HG03354 (cell line): ENCODE data around the gene ESYT2.
"Not testable (repeated sequence)": the region's sequence is repeated elsewhere in the genome, so short reads cannot be mapped to it uniquely, and the experiment has no call there.

Experiments
- ATAC-seq: cut with Tn5 transposase; IDR thresholded peaks from one replicate; pipeline ENCODE4 v1.9.1; 2021; ENCODE audit warnings: mild to moderate bottlenecking; ENCODE audit not compliant: unreplicated experiment, poor library complexity, severe bottlenecking

ESYT2 gene

DNA sequence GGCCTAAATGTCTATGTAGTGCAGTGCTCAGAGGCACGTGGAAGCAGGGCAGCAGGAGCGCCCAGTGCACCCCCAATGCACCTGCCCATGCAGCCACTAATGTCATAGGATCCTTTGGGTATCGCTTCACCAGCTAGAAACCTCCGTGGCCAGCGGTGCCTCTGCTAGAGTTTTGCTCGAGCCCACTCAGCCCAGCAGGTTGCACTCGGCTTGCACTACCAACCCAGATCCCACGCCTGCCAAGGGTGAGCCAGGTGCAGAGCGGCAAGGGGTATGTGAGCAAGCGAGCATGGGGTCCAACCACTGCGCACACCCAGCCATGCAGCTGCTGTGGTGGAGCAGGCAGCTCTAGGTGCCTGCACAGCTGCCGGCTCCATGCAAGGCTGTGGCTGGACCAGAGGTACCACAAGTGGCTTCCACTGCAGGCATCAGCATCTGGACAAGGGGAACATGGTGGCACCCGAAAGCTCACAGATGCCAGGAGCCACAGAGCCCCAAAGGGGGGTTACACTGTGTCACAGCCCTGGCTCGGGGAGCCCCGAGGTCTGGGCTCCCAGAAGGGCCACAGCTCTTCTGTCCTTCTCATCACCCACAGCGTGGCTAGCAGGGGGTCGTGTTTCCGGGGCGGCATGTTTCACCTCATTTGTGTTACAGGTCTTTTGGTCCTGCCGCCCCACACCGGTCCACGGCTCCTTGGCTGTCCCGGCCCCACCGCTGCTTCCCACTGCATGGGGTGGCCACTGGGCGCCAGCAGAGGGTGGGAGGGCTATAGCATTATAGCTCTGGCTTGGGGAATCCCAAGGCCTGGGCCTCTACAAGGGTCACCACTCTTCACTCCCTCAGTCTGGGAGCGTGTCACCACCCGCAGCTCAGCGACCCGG, 122.4 kb downstream of the ESYT2 start:
- no peak for ATAC-seq

DNA sequence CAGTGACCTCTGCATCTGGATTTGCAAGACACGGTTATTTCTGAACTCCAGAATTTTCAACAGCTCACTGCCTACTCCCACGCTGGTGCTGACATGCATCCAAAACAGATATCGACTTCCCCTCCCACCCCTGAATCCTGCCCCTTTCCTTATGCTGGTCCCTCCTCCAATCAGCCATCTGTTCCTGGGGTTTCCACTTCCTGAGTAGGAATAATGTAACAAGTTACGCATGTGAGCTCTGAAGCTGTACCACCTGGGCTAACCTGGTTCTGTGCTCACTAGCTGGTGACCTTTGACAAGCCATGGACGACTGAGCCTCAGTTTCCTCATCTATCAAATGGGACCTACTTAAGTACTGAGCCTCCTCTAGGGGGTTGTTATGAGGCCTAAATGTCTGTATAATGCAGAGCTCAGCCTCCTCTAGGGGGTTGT, 123.0 kb downstream of the ESYT2 start:
- no peak for ATAC-seq

DNA sequence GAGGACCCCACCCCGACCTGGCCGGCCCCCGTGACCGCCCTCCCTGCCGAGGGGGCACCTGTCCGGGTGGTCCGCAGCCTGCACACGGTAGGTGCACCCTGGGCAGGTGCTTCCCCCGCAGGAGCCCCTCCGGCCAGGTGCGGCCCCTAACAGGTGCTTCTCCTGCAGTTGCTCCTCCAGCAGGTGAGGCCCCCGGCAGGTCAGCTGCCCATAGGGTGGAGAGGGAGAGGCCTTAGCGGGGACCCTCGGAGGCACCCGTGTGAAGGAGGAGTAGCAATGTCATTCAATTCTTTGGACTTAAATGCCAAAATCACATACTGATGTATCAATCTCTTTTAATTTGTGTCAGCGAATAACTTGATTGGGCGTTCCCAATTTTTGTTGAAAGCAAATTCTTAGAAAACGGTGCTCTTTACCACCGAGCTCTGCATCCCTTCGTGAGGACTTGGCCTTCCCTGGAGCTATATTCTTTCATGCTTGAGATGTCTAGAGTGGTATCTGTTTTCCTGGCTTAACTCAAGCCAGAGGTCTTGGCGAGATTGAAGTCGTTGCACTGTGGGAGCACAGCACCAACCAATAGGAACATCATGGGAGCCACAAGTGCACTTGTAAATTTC, 124.0 kb downstream of the ESYT2 start:
- peak; percentile 23 for ATAC-seq

DNA sequence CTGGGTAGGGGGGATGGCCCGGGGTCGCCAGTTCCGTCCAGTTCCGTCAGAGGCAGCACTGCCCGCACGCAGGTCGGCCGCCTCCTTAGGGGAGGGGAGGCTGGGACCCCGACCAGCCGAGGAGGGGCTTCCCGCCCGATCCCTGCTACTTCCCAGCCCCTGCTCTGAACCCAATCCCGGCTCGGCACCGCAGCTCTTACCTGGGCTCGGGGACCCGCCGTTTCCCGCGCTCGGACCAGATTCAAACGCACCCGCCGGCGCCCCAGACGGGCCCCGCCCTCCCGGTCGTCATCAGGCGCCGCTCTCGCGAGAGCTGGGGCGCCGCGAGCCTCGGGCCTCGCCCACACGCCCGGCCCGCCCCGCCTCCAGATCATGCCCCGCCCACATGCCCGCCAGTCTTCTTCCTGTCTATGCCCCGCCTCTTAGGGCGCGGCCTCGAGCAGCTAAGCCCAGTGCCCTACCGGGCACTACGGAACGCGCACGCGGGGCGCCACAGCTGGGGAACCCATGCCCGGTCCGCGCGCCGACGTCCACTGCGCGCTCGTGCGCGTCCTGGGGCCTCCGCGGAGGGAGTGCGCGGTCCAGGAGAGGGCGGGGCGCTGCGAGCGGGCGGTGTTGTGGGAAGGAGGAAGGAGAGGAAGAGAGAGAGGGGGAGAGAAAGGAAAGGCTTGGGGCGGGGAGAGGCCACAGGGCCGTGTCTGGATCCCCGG, 124.6 kb downstream of the ESYT2 start, which contains the start of gene NCAPG2:
NCAPG2 (minus strand) TSS at position 281 of the 710 bp plus-strand sequence. CDS start 2,905 bp downstream, outside the sequence.
- peak; percentile 97 for ATAC-seq

DNA sequence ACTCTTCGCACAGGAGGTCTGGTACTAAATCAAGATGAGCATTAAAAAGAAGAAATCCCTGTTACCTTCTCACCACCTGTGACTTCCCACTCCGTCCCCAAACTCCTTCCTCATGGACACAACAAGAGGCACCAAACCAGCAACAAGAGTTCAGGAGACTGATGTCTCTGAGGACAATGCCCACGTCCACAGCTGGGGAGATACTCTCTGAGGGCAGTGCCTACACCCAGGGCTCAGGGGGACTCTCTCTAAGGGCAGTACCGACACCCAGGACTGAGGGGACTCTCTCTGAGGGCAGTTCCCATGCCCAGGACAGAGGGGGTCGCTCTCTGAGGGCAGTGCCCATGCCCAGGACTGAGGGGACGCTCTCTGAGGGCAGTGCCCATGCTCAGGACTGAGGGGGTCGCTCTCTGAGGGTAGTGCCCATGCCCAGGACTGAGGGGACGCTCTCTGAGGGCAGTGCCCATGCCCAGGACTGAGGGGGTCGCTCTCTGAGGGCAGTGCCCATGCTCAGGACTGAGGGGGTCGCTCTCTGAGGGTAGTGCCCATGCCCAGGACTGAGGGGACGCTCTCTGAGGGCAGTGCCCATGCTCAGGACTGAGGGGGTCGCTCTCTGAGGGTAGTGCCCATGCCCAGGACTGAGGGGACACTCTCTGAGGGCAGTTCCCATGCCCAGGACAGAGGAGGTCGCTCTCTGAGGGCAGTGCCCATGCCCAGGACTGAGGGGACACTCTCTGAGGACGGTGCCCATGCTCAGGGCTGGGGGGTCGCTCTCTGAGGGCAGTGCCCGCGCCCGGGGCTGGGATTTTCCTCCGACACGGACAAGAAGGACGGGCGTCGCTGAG, 125.4 kb downstream of the ESYT2 start:
- ATAC-seq, result not testable (repeated sequence)

DNA sequence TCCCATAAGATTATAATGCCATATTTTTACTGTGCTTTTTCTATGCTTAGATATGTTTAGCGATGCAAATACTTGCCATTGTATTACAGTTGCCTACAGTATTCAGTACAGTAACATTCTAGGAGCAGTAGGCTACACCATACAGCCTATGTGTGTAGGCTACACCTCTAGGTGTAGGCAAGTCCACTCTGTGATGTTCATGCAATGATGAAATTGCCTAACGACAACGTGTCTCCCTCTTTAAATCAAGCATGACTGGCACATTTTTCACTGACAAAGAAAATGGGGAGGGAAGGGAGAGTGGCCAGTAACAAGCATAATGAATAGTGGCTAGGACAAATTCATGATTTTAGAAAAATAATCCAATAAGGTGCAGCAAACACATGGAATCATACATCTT, 126.4 kb downstream of the ESYT2 start:
- ATAC-seq, result no peak

DNA sequence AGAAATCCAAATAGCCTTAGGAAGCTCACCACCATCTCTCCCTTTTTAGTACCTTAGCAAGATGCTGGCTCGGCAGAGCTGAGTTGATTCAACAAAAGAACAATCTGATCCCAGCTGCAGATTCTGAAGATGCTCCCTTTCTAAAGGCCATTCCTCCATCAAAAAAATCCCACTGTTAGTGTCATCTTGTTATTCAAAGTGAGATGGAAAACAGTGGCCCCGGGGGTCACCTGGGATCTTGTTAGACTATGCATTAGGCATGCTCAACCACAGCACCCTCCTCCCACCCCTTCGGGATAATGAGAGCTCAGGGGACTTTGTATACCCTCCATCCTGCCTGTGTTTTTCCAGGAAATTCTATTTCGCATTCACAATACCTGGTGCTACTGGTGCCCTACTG, 127.1 kb downstream of the ESYT2 start:
- no peak for ATAC-seq

DNA sequence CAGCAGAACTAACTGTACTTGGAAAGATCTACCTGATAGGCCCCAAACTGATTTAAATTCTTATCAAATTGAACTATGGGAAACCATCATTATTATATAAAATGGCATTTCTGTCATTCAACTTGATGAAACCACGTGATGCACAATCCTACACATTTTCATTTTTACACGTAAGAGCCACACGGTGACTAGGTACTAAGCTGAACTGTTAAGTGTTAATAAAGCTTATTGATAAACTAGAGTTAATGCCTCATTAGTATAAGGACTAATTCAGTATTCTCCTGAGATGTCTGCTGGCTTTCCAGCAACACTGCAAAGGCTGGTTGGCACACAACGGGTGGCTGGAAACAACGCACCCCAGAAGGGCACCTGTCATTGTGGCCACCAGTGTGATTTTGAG, 129.3 kb downstream of the ESYT2 start:
- no peak for ATAC-seq

DNA sequence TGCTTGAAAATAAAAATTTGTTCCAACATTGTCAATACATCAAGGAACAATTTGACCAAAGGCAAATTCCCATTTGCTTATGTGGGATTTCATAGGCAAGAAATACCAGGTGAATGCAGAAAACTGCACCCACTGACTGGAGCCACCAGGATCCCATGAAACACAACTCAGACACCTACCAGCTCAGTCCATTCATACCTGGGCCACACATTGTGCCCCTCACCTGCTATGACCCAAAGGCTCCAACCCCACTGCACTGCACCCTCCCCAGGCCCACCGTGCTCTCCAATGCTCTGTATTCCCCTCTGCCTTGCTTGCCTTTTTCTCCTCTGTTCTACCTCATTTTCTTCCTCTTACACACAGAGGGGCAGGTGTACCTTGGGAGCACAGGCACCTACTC, 130.0 kb downstream of the ESYT2 start:
- no peak for ATAC-seq

DNA sequence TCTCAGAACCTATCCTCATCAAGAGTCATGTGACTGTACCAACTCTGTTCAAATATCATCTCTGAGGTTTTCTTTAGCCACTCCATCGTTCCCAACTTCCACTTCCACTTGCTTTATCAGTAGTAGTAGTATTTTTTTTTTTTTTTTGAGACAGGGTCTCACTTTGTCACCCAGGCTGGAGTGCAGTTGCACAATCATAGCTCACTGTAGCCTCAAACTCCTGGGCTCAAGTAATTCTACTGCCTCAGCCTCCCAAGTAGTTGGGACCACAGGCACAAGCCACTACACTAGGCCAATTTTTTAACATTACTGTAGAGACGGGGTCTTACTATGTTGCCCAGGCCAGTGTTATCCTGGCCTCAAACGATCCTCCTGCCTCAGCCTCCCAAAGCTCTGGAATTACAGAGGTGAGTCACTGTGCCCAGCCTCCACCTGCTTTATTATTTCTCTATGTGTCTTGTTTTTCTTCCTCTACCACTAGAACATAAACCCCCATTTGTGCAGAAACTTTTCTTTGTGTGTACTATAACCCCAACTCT, 130.6 kb downstream of the ESYT2 start:
- no peak for ATAC-seq

DNA sequence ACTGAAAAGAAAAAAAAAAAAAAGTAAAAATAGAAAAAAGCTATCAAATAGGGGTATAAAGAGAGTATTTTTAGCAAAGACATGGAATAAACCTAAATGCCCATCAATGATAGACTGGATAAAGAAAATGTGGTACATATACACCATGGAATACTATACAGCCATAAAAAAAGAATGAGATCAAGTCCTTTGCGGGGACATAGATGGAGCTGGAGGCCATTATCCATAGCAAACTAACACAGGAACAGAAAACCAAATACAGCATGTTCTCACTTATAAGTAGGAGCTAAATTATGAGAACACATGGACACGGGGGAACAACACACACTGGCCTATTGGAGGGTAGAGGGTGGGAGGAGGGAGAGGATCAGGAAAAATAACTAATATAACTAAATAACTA, 131.7 kb downstream of the ESYT2 start:
- not testable (repeated sequence) for ATAC-seq

DNA sequence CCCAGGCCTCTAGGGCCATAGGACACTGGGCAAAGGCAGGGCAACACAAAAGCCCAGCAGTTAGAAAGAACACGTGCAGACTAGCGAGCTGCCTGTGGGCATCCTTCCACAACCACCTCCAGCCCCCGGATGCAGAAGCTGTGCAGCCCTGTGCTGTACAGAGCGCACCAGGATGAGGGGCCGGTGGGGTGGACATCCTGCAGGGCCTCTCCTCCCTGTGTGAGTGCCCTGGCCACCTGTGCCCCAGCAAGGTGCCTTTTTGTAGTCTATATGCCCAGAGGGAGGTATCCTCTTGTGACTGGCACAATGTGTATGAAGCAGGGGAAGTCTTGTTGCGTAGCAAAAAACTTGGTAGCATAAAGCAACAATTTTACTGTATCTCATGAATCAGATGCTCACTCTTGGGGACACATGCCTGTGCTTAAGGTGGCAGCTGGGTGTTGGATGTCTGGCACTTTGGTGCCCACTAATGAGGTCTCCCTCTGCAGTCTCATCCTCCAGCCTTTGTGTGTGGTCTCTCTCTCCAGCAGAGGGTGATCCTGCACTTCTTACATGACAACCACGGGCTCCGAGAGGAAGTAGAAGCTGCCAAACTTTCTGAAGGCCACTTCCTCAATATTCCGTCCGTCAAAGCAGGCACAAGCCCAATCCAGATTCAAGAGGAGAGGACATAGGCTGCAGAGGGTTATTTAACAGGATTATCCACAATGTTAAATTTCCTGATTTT, 133.4 kb downstream of the ESYT2 start:
- ATAC-seq, result peak; percentile 82

DNA sequence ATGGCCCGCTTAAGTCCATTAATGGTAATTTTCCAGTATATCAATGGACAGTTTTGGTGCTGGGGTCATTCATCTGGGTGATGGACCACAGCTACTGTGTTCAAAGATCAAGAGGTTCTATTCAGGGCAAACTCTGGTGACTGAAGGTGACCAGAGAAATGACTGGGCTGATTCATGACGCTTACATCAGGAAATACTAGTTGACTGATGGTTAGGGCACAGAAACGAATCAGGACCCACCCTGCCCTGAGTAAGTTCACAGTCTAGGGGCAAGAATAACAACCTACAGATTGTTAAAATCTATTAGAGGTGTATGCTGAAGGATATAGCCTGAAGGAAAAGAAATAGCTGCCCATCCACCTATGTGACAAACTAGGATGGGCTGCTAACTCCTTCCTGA, 134.3 kb downstream of the ESYT2 start:
- ATAC-seq, result no peak

DNA sequence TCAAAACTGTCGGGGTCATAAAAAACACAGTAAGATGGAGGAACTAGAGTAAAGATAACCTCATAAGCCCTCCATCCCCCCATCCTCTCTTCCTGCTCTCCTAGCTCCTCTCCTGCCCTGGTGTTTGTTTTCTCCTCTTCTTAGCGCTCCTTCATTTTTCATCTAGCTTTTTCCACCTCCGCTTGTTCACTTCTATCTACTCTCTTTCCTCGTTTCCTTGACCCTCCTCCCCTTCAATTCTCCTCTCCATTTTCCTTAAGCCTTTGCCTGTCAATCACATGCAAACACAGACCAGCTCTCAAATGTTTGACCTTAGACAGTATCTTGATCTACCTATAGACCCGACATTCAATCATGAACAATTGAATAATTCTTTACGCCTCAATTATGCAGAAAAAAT, 134.7 kb downstream of the ESYT2 start:
- no peak for ATAC-seq

DNA sequence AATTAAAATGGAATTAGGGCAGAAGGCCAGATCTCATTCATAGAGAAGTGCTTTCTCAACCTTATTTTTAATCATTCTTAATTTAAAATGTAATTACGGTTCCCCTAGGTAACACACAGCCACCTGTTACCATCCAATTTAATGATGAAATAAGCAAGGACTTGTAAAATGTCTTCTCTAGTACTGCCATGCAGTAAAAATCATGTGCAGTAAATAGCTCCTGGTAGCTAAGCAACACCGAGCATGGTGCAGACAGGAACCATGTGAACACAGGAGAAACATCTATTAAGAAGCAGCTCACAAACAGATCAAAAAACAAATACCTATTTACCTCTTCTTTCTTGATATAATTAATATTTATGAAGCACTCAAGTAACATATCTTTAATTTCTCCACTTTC, 139.8 kb downstream of the ESYT2 start:
- no peak for ATAC-seq

DNA sequence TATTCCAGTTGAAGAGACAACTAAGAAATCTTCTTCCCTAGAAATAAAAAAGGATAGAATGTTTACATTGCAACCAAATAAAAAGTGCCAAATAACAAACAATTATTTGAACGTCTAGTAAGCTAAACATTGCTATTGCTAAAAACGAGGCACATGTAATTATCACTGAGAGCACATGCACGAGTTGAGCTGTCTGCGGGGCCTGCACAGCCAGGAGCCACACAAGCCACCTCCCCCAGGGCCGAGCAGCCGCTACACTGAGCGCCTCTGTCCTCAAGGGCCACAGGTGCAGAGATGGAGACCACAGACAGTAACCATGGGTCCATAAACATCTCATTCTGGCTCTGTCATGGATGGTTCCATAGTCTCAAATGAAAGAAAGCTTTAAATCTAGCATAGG, 141.9 kb downstream of the ESYT2 start:
- ATAC-seq, result no peak

DNA sequence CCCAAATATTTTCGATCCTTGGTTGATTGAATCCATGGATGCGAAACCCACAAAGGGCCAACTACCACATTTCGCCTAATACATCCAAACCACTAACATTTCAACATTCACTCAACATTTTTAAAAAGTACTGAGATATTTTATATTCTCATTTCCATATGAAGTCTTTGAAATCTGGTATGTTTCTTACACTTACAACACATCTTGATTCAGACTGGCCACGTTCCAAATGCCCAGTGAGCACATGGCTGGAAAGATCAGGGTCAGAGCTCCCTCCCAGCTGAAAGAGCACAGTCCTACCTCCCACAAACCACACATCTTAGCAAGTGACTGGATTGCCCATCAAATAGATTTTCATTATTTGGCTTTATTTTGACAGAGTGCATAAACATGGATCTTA, 143.6 kb downstream of the ESYT2 start:
- ATAC-seq, result no peak

DNA sequence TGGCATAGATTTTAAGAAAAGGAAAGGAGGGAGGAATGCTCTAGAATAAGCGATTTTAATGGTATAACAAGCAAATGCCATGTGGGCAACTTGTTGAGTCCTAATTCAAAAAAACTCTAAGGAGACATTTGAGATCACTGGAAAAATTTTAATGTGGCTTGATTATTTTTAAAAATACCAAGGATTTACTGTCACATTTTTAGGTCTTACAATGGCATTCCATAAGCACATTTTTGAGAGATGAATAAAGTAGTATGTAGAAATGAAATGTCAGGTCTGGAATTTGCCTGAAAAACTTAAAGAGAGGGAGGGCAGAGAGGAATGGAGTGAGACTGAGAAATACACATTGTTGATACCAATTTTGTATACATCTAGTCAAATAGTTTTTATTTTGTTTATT, 145.0 kb downstream of the ESYT2 start:
- ATAC-seq, result no peak

DNA sequence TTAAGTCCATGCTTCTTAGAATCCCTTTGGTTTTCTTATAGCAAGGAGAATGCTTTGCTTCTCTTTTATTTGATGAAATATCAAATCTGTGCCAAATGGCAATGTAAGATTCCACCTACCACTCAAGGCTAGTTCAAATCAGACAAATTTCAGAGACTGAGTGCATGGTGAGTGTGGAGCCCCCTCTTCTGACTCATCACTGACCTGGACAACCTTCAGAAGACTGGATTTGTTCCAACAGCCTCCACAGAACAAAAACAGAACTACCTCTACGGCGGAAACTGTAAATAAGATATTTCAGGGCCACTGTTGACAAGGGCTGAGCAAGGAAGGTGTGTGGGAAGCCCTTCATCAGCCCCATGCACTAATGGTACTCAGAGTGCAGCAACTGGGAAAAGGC, 145.8 kb downstream of the ESYT2 start:
- no peak for ATAC-seq
